MCF 10A (cell line): ENCODE results near the gene ANXA3. TPM values are rescaled to one million over a fixed set of nuclear protein-coding genes. Genes with fewer than 3 reads are reported as not detected.

Experiments
- BruUV-seq: library from RNA; stranded (reverse); fragments of 400-500 nt; replicated peaks from 2 replicates; lab custom pipeline; 2021; lab: Mats Ljungman, UMichigan
- CTCF ChIA-PET: fragments of 300-600 bp; sonication (Branson Sonifier 250); formaldehyde crosslinking; extraction: SDS; loops from one replicate; lab custom pipeline; 2021; ENCODE audit warnings: antibody characterized with exemption, inconsistent platforms; lab: Yijun Ruan, JAX
- POLR2A ChIA-PET: fragments of 300-600, 350-650 bp; sonication (Branson Sonifier 250); formaldehyde crosslinking; extraction: SDS; loops from one replicate; lab custom pipeline; 2020; ENCODE audit warnings: antibody characterized with exemption, inconsistent platforms; lab: Yijun Ruan, JAX
- DNase-seq: peaks from one replicate; pipeline ENCODE4 v3.0.0-alpha.2; 2018; ENCODE audit not compliant: unreplicated experiment
- H3K27ac Mint-ChIP-seq: one replicate; pipeline ENCODE4 v1.8.0; 2022; ENCODE audit warnings: mild to moderate bottlenecking, low read depth, mixed read lengths; ENCODE audit not compliant: unreplicated experiment
- H3K27me3 Mint-ChIP-seq: one replicate; pipeline ENCODE4 v1.8.0; 2022; ENCODE audit warnings: mixed read lengths; ENCODE audit not compliant: insufficient read depth, unreplicated experiment
- H3K36me3 Mint-ChIP-seq: one replicate; pipeline ENCODE4 v1.8.0; 2022; ENCODE audit warnings: mild to moderate bottlenecking, moderate library complexity, mixed read lengths; ENCODE audit not compliant: insufficient read depth, unreplicated experiment
- H3K4me1 Mint-ChIP-seq: one replicate; pipeline ENCODE4 v1.8.0; 2022; ENCODE audit warnings: mixed read lengths; ENCODE audit not compliant: insufficient read depth, unreplicated experiment
- H3K4me3 Mint-ChIP-seq: one replicate; pipeline ENCODE4 v1.8.0; 2022; ENCODE audit warnings: mild to moderate bottlenecking, moderate library complexity, mixed read lengths; ENCODE audit not compliant: unreplicated experiment
- H3K9me3 Mint-ChIP-seq: one replicate; pipeline ENCODE4 v1.8.0; 2022; ENCODE audit warnings: mixed read lengths; ENCODE audit not compliant: unreplicated experiment
- CTCF ChIP-seq: fragments of 200-600 bp; IDR thresholded peaks from one replicate; pipeline ENCODE4 v1.8.0; 2022; ENCODE audit warnings: antibody characterized with exemption, mild to moderate bottlenecking; ENCODE audit not compliant: unreplicated experiment
- intact Hi-C: fragments of 100-400 bp; cut with micrococcal nuclease; formaldehyde crosslinking; loops from 2 replicates; pipeline ENCODE4 v1.14.1; 2022
- total RNA-seq: library from RNA; stranded (reverse); gene quantifications from 2 replicates; pipeline ENCODE4 v1.2.3, GENCODE V29; 2022

ANXA3 gene
- total RNA-seq, 1 experiment from 2014 or later = 260 TPM

- no peak for DNase-seq
- intact Hi-C loops = no loop called here
- Mint-ChIP-seq H3K27ac (no peak overlapping the region), H3K4me1 (no peaks in the 10 kb centered on the region), H3K27me3 (no peaks in the 10 kb centered on the region), H3K9me3 (no peaks in the 10 kb centered on the region), H3K4me3 (no peak overlapping the region), H3K36me3 (peaks cover 70% of the 10 kb centered on the region)
- BruUV-seq = no TSS peak
- ChIA-PET CTCF (interaction anchor here (1.0 to 1.1 kb wide), 3 partner anchors 8 to 543 kb away, joined by 3 to 4 read pairs (median 4); no protein-coding TSS in a partner anchor), POLR2A (no interaction called here)
- TF ChIP-seq CTCF = no peak
Measured at GRCh38 chr4:78603384-78603783, 51.8 kb downstream of the ANXA3 start.

- Mint-ChIP-seq H3K27ac (no peak overlapping the region), H3K27me3 (no peaks in the 10 kb centered on the region), H3K4me3 (no peak overlapping the region), H3K9me3 (no peaks in the 10 kb centered on the region), H3K4me1 (no peaks in the 10 kb centered on the region), H3K36me3 (peaks cover 61% of the 10 kb centered on the region)
- BruUV-seq = no TSS peak
- ChIA-PET POLR2A (interaction anchor here (0.5 to 0.6 kb wide), 2 partner anchors 100 to 255 kb away, joined by 4 read pairs; no protein-coding TSS in a partner anchor), CTCF (interaction anchor here (0.7 to 1.1 kb wide), 3 partner anchors 8 to 259 kb away, joined by 3 read pairs; no protein-coding TSS in a partner anchor)
- no peak for DNase-seq
- intact Hi-C loops = no loop called here
- no peak for TF ChIP-seq CTCF
Measured at GRCh38 chr4:78604988-78605387, 53.4 kb downstream of the ANXA3 start.

- Mint-ChIP-seq H3K27me3 (no peaks in the 10 kb centered on the region), H3K4me1 (no peaks in the 10 kb centered on the region), H3K27ac (no peak overlapping the region), H3K9me3 (no peaks in the 10 kb centered on the region), H3K36me3 (peaks cover 61% of the 10 kb centered on the region), H3K4me3 (no peak overlapping the region)
- no TSS peak for BruUV-seq
- CTCF ChIA-PET = interaction anchor here (0.8 to 1.7 kb wide), 4 partner anchors 10 to 259 kb away, joined by 3 to 7 read pairs (median 5); no protein-coding TSS in a partner anchor
- no peak for TF ChIP-seq CTCF
- intact Hi-C loops = no loop called here
- DNase-seq = no peak
- POLR2A ChIA-PET = interaction anchor here (1.1 kb wide), 1 partner anchor 11 kb away, joined by 3 read pairs; no protein-coding TSS in a partner anchor
Measured at GRCh38 chr4:78606035-78606434, 54.5 kb downstream of the ANXA3 start.

- H3K4me1 Mint-ChIP-seq = no peaks in the 10 kb centered on the region
- TF ChIP-seq CTCF = no peak
- DNase-seq = no peak
- peaks cover 63% of the 10 kb centered on the region for H3K36me3 Mint-ChIP-seq
- POLR2A ChIA-PET = no interaction called here
- no peak overlapping the region for H3K4me3 Mint-ChIP-seq
- intact Hi-C loops = no loop called here
- no peak overlapping the region for H3K27ac Mint-ChIP-seq
- H3K27me3 Mint-ChIP-seq = no peaks in the 10 kb centered on the region
- CTCF ChIA-PET = interaction anchor here (0.9 to 1.7 kb wide), 3 partner anchors 9 to 259 kb away, joined by 3 to 5 read pairs (median 5); no protein-coding TSS in a partner anchor
- BruUV-seq = no TSS peak
- no peaks in the 10 kb centered on the region for H3K9me3 Mint-ChIP-seq
Measured at GRCh38 chr4:78606530-78607095, 55.0 kb downstream of the ANXA3 start.
